HG03575 (cell line): ENCODE measurements around the gene FGR.

Experiments
- ATAC-seq: cut with Tn5 transposase; IDR thresholded peaks from one replicate; pipeline ENCODE4 v1.9.1; 2021; ENCODE audit not compliant: unreplicated experiment, insufficient number of reproducible peaks, low FRiP score; ENCODE audit errors: extremely low read depth

FGR gene

DNA sequence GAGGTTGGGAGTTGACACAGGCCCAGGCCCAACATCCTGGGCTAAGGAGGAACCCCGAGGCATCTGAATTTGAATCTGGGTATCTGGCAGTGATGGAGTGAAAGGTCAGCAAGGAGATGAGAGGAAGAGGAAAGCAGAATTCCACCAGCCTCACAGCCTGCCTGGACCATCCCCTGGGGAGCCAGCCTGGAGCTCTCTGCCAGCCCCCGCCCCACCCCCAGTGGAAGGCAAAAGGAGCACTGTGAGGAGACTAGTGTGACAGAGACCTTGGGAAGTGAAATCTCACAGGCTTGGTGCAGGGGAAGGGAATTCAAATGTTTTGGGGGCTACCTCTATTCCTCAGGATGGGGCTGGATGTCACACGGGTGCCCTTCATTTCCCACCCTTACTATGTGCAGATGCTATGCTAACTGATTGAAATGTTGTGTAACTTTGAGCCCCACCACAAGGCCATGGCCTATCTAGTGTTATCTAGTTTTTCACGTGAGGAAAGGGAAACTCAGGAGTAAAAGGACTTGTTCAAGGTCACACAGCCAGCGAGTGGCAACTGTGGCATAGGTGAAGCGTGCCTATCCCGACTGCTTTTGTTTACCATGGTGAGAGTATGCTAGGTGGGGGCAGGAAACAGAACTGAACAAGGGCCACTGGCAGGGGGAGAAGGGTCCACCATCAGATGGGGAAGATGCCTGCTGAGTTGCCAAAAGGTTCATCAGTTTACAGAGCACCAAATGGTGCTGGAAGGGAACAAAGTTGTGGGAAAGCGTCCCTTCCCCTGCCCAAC, 60.8 kb downstream of the FGR start:
- no peak for ATAC-seq

DNA sequence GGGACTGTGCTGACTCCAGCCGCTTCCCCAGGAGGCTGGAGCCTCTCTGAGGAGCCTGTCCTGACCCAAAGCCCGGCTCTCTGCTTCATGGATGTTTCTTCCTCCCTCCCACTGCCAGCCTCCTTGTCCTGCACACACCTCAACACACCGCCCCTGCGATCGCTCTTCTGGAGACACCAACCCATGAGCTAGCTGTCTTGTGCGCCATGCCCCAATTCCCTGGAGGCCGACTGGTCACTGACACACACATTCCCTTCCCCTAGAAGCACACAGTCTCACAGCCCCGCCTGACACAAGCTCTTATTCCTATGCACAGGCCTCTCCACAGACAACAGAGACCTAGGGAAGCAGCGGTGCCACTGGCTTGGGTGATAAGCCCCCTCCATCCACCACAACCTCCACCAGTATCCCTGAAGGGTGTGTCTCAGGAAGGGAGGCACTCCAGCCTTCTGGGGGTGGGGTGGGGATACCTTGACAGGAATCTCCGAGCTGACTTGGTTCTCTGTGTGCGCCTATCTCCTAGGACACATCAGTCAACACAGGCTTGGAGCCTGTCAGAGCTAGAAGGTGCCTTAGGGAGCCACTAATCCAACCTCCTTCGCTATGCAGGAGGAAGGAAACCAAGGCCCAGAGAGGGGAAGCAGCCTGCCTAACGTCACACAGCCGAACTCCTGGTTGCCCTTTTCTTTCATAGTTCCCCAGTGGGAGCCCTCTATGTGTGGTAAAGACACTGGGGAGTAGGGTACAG, 62.1 kb downstream of the FGR start:
- no peak for ATAC-seq

- ATAC-seq, result no peak
Observed at GRCh38 chr1:27572019-27572678, 62.8 kb downstream of the FGR start.

DNA sequence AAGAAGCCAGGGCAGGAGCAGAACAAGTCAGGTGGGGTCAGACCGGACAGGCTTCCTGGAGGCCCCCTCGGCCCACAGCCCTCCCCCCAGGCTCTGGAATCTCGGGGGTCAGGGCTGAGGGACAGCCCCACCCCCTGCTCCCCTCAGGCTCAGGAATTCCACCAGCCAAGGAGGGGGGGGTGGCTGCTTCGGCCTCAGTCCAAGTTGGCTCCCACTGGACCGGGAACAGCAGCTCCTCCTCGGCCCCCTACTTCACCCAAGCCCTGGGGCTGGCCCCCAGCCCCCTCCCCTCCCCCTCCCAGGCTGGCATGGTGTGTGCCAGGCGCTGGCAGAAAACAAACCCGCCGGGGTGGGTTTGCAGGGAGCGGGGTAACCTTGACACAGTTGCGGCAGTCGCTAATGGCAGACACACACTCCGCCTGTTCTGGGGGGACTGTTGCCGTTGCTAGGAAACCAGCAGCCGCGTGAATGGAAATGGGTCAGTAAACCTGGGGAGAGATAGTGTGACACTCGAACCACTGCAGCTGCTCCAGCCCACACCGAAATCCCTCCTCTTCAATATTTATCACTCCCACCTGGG, 63.5 kb downstream of the FGR start:
- no peak for ATAC-seq

DNA sequence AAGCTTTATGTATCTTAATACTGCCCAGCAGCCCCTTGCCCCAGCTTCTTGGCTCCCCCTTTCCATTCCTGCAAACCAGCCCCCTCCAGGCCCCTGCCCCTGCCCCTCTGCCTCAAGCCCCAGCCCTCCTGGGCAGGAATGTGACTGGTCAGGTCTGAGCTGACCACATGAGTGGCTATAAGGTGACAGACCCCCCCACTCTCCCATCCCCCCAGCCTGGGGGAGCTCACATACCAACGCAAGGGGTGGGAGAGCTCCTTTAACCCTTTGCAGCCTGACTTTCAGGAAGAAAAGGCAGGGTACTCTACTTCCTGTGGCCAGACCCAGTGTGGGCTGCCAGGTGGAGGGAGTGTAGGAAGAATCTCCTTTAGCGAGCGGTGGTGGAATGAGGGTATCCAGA, 64.2 kb downstream of the FGR start:
- no peak for ATAC-seq

DNA sequence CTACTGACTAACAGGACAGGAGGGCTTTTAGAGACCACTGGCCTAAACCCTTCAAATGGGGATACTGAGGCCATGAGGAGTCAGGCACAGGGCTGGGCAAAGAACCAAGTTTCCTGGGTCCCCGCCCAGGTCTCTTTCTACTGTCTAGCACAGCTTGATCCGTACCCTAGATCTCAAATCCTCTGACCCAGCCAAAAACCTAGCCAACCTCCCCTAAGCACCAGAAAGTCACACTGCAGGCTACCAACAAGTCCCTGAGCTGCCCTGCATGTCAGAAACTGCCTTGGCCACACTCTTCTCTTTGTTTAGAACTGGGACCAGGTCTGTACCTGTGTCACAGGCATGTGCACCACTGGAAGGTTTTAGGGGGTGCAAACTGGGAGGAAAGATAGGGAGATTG, 64.6 kb downstream of the FGR start:
- ATAC-seq, result no peak

- ATAC-seq, result no peak
Observed at GRCh38 chr1:27569506-27570291, 65.3 kb downstream of the FGR start.

DNA sequence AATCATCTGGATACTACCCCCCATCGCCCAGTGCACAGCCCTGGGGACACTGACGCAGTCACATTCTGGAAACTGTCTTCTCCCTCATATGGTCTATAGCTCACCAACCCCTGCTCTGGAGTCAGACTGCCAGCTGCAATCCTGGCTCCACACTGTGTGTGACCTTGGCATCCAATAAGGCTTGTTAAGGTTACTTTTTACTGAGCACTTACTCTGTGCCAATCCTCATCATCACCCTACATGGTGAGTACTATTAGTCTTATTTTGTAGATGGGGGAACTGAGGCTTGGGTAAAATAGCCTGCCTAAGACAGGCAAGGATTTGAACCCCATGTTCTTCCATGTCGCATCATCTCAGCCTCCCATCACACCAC, 65.9 kb downstream of the FGR start:
- ATAC-seq, result no peak

- ATAC-seq, result no peak
Observed at GRCh38 chr1:27568300-27569087, 66.5 kb downstream of the FGR start.

DNA sequence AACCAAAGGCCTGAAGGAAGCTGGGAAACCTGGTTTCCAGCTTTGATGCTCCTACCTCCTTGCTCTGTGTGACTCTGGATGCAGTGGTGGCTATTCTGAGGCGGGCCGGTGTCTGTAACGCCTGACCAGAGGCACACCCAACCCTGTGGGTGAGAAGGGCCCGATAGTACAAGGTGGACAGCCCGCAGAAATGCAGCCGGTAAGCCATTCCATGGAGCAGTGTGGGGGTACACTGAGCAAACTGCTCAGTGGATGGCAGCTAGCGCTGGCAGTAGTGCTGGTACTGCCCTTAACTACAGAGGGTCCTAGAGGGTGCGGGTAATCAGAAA, 67.0 kb downstream of the FGR start:
- ATAC-seq, result no peak

GRCh38 chr1:27567146-27567526, 67.8 kb downstream of the FGR start:
- ATAC-seq, result no peak

- no peak for ATAC-seq
Observed at GRCh38 chr1:27566462-27567145, 68.4 kb downstream of the FGR start.

- no peak for ATAC-seq
Observed at GRCh38 chr1:27564710-27565649, 70.0 kb downstream of the FGR start.

GRCh38 chr1:27563591-27564471, 71.2 kb downstream of the FGR start:
- no peak for ATAC-seq

DNA sequence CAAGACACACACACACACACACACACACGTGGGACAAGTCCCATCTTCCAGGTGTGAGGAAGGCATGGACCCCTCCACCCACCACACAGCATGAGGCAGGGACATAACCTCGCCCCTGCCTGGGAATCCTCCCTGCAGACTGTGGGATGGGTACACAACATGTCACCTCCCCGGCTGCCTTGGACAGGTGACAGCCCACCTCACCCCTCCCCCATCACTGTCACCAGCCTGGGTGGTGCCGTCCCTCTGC, 71.7 kb downstream of the FGR start:
- ATAC-seq, result no peak

GRCh38 chr1:27562534-27563340, 72.2 kb downstream of the FGR start:
- no peak for ATAC-seq
